ENCODE data around the gene LMF1.
"Not testable (repeated sequence)": the region's sequence is repeated elsewhere in the genome, so short reads cannot be mapped to it uniquely, and the experiment has no call there.

Gene LMF1

DNA sequence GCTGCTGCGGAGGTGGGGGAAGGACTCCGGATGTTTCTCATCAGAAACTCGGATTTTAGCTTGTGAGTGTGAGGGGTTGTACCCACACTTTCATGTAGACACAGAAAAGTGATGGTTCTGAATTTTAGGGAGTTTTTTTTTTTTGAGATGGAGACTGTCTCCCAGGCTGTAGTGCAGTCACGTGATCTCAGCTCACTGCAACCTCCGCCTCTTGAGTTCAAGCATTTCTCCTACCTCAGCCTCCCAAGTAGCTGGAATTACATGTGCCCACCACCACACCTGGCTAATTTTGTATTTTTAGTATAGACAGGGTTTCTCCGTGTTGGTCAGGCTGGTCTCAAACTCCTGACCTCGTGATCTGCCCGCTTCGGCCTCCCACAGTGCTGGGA lies 147.9 kb downstream of the LMF1 start:
- H3K36me3 ChIP-seq (ENCODE audit: control insufficient read depth, insufficient read depth, low read length): no peaks in the 10 kb centered on the region
- 89 to 98% methylated on average over 6 to 7 of the region's 9 CpGs for WGBS, 2 experiments (ENCODE audit: insufficient coverage in 2 of 2)
- H3K4me1 ChIP-seq (ENCODE audit: control insufficient read depth, insufficient read depth, low read length, poor library complexity, severe bottlenecking): no peaks in the 10 kb centered on the region

DNA sequence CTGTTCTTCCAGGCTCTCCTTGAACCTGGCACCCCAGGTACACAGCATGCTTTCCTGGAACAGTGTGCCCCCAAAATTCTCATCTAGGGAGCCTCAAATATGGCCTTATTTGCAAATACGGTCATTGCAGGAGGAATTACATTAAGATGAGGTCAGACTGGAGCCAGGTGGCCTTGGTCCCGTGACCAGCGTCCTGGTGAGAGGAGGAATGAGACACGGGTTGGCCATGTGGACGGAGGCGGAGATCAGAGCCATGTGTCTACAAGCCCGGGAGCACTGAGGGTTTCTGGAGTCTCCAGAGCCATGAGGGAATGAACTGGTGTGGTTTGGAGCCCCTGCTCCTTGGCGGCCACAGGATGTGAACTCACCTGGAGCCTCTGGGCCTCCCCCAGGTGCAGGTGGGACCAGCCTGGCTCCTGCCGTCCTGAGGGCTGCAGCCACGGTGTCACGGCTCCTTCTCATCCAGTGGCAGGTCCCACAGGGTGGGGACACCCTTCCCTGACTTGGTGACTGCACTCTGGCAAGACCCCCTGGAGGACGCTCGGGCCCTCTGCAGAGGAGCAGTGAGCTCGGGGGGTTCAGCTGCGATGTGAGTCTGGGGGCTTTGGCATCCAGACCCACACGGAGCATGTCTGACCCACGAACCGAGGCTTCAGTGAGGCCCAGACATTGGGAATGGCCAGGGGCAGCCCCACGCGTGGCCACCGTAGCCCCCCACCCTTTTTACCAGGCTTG lies 148.4 kb downstream of the LMF1 start:
- Histone ChIP-seq H3K4me3 (ENCODE audit: extremely low read depth, insufficient read depth, low read length, poor library complexity, severe bottlenecking) (no peak overlapping the region), H3K36me3 (ENCODE audit: control insufficient read depth, insufficient read depth, low read length) (no peaks in the 10 kb centered on the region), H3K4me1 (ENCODE audit: control insufficient read depth, insufficient read depth, low read length, poor library complexity, severe bottlenecking) (no peaks in the 10 kb centered on the region), H3K27ac (ENCODE audit: low read depth, low read length, severe bottlenecking) (no peak overlapping the region), H3K9me3 (ENCODE audit: control insufficient read depth, low read length) (no peaks in the 10 kb centered on the region)
- 92 to 95% methylated on average over 15 to 18 of the region's 21 CpGs for WGBS, 2 experiments (ENCODE audit: insufficient coverage in 2 of 2)

More for the DNA sequence above, 147.9 kb downstream of the LMF1 start:
- H3K4me3 ChIP-seq (ENCODE audit: extremely low read depth, insufficient read depth, low read length, poor library complexity, severe bottlenecking): no peak overlapping the region
- no peaks in the 10 kb centered on the region for H3K9me3 ChIP-seq (ENCODE audit: control insufficient read depth, low read length)
- H3K27ac ChIP-seq (ENCODE audit: low read depth, low read length, severe bottlenecking): no peak overlapping the region

DNA sequence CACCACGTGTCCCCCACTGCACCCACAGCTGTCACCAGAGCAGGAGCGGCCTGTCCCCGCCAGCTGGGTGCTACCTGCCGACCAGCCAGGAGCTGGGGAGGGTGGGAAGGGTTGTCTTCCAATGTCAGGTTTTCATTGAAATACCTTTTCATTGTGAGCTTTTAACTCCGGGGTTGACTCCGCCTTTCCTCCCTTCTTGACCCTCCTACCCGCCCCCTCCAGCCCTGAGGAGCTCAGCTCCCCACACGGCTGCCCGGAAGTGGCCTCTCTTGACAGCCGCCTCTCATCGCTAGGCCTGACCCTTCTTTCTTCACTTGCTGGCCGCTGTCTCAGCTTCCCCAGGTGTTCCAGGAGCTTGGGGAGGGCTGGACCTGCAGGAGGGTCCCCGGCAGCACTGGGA lies 149.0 kb downstream of the LMF1 start:
- Histone ChIP-seq H3K4me1 (ENCODE audit: control insufficient read depth, insufficient read depth, low read length, poor library complexity, severe bottlenecking) (no peaks in the 10 kb centered on the region), H3K9me3 (ENCODE audit: control insufficient read depth, low read length) (no peaks in the 10 kb centered on the region), H3K36me3 (ENCODE audit: control insufficient read depth, insufficient read depth, low read length) (no peaks in the 10 kb centered on the region), H3K27ac (ENCODE audit: low read depth, low read length, severe bottlenecking) (no peak overlapping the region), H3K4me3 (ENCODE audit: extremely low read depth, insufficient read depth, low read length, poor library complexity, severe bottlenecking) (no peak overlapping the region)
- 85 to 89% methylated on average over 8 to 11 of the region's 13 CpGs for WGBS, 2 experiments (ENCODE audit: insufficient coverage in 2 of 2)

DNA sequence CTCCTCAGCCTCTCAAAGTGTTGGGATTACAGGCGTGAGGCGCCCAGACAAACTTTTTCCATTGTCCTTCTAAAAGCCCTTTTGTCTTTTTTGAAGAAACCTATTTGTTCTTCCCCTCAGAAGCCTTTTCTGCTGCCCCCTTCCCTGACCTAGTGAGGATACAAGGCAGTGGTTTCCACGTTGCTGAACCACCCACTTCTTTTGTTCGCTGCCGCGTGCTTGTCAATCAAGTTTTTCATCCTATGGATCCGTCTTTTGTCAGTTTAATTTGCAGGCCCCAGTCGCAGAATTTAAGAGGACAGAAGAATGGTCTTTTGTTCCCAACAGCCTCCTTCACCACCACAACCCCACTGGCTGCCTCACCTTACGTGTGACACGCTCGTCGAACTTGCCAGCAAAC lies 150.0 kb downstream of the LMF1 start:
- 45 to 62% methylated on average over 10 to 12 of the region's 12 CpGs for WGBS, 2 experiments (ENCODE audit: insufficient coverage in 2 of 2)
- Histone ChIP-seq H3K4me3 (ENCODE audit: extremely low read depth, insufficient read depth, low read length, poor library complexity, severe bottlenecking) (no peak overlapping the region), H3K27ac (ENCODE audit: low read depth, low read length, severe bottlenecking) (no peak overlapping the region), H3K9me3 (ENCODE audit: control insufficient read depth, low read length) (no peaks in the 10 kb centered on the region), H3K36me3 (ENCODE audit: control insufficient read depth, insufficient read depth, low read length) (no peaks in the 10 kb centered on the region), H3K4me1 (ENCODE audit: control insufficient read depth, insufficient read depth, low read length, poor library complexity, severe bottlenecking) (no peaks in the 10 kb centered on the region)

DNA sequence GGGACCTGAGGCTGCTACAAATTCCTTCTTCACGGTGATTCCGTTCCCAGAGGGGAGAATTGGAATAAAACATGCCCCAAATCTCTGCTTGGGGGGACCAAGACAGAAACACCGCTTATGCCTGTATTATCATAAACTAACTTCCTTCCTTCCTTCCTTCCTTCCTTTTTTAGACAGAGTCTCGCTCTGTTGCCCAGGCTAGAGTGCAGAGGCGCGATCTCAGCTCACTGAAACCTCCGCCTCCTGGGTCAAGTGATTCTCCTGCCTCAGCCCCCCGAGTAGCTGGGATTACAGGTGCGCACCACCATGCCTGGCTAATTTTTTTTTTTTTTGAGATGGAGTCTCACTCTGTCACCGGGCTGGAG lies 150.8 kb downstream of the LMF1 start:
- WGBS, 2 experiments (ENCODE audit: insufficient coverage in 2 of 2): 88 to 93% methylated on average over 10 of the region's 10 CpGs
- H3K4me1 ChIP-seq (ENCODE audit: control insufficient read depth, insufficient read depth, low read length, poor library complexity, severe bottlenecking): not testable (repeated sequence)

DNA sequence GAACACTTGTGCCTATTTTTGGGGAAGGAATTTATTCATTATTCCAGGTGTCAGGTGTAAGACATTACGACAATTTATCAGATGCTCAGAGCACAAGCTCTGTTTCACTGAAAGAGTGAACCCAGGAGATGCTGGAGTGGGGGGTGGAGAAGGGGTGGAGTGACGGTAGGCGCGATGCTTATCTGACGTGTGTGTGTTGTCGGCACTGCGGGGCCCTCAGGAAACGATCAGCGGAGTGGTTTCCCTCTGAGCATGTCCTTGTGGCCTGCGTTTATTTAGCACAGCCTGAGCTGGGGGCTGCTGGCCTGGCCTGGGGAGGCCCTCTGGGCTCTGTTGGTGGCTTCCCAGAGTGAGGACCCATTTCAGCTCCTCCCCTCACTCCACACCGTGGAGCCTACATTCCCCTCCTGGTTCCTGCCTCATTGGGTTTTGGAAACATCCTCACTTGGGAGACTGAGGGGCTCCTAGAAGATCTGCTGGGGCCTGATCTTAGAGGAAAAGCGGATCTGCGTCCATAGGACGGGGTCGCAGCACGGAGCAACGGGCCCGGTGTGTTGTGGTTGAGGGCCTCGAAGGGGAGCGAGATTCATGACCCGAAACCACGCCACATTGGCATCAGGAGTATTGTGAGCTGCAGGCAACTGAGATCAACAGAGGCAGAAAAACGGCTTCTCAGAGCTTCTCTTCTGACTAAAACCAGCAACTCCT lies 151.3 kb downstream of the LMF1 start:
- no peaks in the 10 kb centered on the region for H3K9me3 ChIP-seq (ENCODE audit: control insufficient read depth, low read length)
- H3K36me3 ChIP-seq (ENCODE audit: control insufficient read depth, insufficient read depth, low read length): no peaks in the 10 kb centered on the region
- H3K27ac ChIP-seq (ENCODE audit: low read depth, low read length, severe bottlenecking): no peak overlapping the region
- H3K4me1 ChIP-seq (ENCODE audit: control insufficient read depth, insufficient read depth, low read length, poor library complexity, severe bottlenecking): peaks cover 2% of the 10 kb centered on the region
- no peak overlapping the region for H3K4me3 ChIP-seq (ENCODE audit: extremely low read depth, insufficient read depth, low read length, poor library complexity, severe bottlenecking)
- WGBS, 2 experiments (ENCODE audit: insufficient coverage in 2 of 2): 94% methylated on average over 22 of the region's 23 CpGs

More for the DNA sequence above, 150.8 kb downstream of the LMF1 start:
- H3K27ac ChIP-seq (ENCODE audit: low read depth, low read length, severe bottlenecking); H3K4me3 ChIP-seq (ENCODE audit: extremely low read depth, insufficient read depth, low read length, poor library complexity, severe bottlenecking); H3K9me3 ChIP-seq (ENCODE audit: control insufficient read depth, low read length); H3K36me3 ChIP-seq (ENCODE audit: control insufficient read depth, insufficient read depth, low read length): not testable (repeated sequence)

DNA sequence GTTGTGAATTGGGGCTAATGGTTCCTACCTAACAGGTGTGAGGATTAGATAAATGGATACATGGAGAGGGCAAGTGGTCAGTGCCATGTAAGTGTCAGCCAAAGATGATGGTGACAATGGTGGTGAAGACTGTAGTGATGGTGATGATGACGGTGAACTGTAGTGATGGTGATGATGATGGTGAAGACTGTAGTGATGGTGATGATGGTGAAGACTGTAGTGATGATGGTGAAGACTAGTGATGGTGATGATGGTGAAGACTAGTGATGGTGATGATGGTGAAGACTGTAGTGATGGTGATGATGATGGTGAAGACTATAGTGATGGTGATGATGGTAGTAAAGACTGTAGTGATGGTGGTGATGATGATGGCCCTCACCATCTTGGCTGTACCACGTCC lies 152.2 kb downstream of the LMF1 start:
- Histone ChIP-seq H3K4me3 (ENCODE audit: extremely low read depth, insufficient read depth, low read length, poor library complexity, severe bottlenecking) (no peak overlapping the region), H3K27ac (ENCODE audit: low read depth, low read length, severe bottlenecking) (no peak overlapping the region), H3K36me3 (ENCODE audit: control insufficient read depth, insufficient read depth, low read length) (no peaks in the 10 kb centered on the region), H3K4me1 (ENCODE audit: control insufficient read depth, insufficient read depth, low read length, poor library complexity, severe bottlenecking) (peaks cover 6% of the 10 kb centered on the region), H3K9me3 (ENCODE audit: control insufficient read depth, low read length) (no peaks in the 10 kb centered on the region)
- WGBS, 2 experiments (ENCODE audit: insufficient coverage in 2 of 2): 57 to 81% methylated on average over 1 of the region's 2 CpGs

DNA sequence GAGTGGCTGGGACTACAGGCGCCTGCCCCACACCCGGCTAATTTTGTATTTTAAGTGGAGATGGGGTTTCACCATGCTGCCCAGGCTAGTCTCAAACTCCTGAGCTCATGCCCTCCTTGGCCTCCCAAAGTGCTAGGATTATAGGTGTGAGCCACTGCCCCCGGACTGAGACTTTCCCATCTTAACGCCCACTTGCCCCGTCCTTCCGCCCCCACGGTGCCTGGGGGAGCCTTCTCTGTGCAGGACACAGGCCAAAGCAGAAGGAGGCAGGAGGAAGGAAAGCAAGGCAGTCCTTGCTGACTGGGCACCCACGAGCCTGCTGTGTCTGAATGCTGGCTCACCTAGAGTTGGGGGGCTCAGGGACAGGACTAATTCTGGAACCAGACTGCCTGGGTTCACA lies 152.7 kb downstream of the LMF1 start:
- Histone ChIP-seq H3K4me1 (ENCODE audit: control insufficient read depth, insufficient read depth, low read length, poor library complexity, severe bottlenecking) (peaks cover 9% of the 10 kb centered on the region), H3K36me3 (ENCODE audit: control insufficient read depth, insufficient read depth, low read length) (no peaks in the 10 kb centered on the region), H3K9me3 (ENCODE audit: control insufficient read depth, low read length) (no peaks in the 10 kb centered on the region), H3K4me3 (ENCODE audit: extremely low read depth, insufficient read depth, low read length, poor library complexity, severe bottlenecking) (no peak overlapping the region), H3K27ac (ENCODE audit: low read depth, low read length, severe bottlenecking) (no peak overlapping the region)
- 90% methylated on average over 7 of the region's 8 CpGs for WGBS, 2 experiments (ENCODE audit: insufficient coverage in 2 of 2)

DNA sequence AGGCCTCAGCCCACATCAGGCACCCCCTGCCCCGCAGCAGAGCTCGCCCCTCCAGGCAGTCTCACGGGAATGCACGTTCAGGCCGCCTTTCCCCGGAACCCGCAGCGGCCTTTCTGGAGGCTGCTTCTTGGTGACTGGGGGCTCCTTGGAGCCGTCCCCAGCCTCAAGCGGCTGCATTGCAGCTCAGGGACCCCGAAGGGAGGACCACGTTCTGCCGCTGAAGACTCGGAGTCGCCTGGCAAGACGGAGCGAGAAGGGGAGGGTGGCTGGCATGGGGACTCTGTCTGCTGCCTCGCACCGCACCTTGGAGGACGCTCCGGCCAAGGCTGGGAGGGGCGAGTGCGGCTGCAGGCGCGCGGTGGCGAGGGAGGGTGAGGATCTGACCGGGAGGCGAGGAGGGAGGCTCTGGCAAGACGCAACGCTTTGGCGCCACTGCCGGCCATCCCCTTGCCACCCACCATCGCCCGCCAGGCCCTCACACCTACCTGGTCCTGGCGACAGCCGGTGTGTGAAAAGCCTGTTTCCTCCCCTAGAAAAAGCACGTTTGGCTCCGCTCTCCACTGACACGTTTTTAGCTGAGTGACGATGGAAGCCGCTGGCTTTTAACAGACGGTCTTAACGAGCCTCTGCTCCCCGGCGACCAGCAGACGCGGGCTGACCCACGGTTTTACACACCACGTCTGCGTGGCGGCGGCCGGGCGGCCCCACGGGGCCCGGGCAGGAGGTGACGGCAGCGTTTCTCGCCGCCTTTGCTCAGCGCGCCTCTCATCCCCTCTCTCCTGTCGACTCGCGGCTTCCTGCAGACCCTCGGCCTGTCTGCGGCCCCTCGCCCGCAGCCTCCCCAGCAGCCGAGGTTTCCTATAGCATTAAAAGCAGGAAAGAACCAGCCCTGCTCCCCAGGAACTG lies 153.5 kb downstream of the LMF1 start:
- no peak overlapping the region for H3K27ac ChIP-seq (ENCODE audit: low read depth, low read length, severe bottlenecking)
- H3K4me1 ChIP-seq (ENCODE audit: control insufficient read depth, insufficient read depth, low read length, poor library complexity, severe bottlenecking): peaks cover 9% of the 10 kb centered on the region
- WGBS, 2 experiments (ENCODE audit: insufficient coverage in 2 of 2): 90 to 94% methylated on average over 51 to 67 of the region's 71 CpGs
- no peaks in the 10 kb centered on the region for H3K36me3 ChIP-seq (ENCODE audit: control insufficient read depth, insufficient read depth, low read length)
- H3K4me3 ChIP-seq (ENCODE audit: extremely low read depth, insufficient read depth, low read length, poor library complexity, severe bottlenecking): no peak overlapping the region
- no peaks in the 10 kb centered on the region for H3K9me3 ChIP-seq (ENCODE audit: control insufficient read depth, low read length)

DNA sequence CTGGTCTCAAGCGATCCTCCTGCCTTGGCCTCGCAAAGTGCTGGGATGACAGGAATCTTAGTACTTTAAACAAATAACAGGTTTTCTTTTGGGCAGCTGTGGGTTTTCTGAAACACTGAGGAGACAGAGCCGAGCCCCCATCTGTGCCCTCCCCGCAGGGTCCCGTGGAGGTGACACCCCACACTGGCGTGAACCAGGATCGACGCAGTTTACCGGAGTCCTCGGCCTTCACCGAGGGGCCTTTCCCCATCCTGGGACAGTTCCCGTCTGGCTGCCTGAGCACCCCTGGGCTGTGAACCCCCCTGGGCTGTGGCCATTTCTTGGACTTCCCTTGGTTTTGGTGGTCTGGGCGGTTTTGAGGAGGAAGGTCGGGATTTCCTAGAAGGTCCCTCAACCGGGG lies 154.9 kb downstream of the LMF1 start:
- Histone ChIP-seq H3K36me3 (ENCODE audit: control insufficient read depth, insufficient read depth, low read length) (no peaks in the 10 kb centered on the region), H3K9me3 (ENCODE audit: control insufficient read depth, low read length) (no peaks in the 10 kb centered on the region), H3K4me1 (ENCODE audit: control insufficient read depth, insufficient read depth, low read length, poor library complexity, severe bottlenecking) (peaks cover 9% of the 10 kb centered on the region), H3K27ac (ENCODE audit: low read depth, low read length, severe bottlenecking) (no peak overlapping the region), H3K4me3 (ENCODE audit: extremely low read depth, insufficient read depth, low read length, poor library complexity, severe bottlenecking) (no peak overlapping the region)
- WGBS, 2 experiments (ENCODE audit: insufficient coverage in 2 of 2): 92 to 94% methylated on average over 3 to 10 of the region's 15 CpGs

Measured in mesodermal cell (in vitro differentiated cells).